Astrocyte (in vitro differentiated cells and primary cell): Measurements from ENCODE around the gene CEP20. TPM values are rescaled to one million over a fixed set of nuclear protein-coding genes. Genes with fewer than 3 reads are reported as not detected.

Experiments
- DNase-seq: peaks from one replicate; pipeline ENCODE4 v3.0.0-alpha.2; 2010; ENCODE audit warnings: low read depth
- FAIRE-seq: peaks from 2 replicates; lab custom pipeline; 2011; peaks lifted over from hg19 to GRCh38; lab: Jason Lieb, UNC
- H2AFZ ChIP-seq: 2 replicates; pipeline ENCODE4 v1.6.0; 2012; ENCODE audit warnings: low read depth, low read length, inconsistent platforms
- H3K27ac ChIP-seq: 2 replicates; pipeline ENCODE4 v1.5.1; 2011; ENCODE audit warnings: low read depth, low read length, inconsistent platforms
- H3K27me3 ChIP-seq: 2 replicates; pipeline ENCODE4 v1.6.0; 2011; ENCODE audit warnings: low read length, inconsistent platforms; ENCODE audit not compliant: insufficient read depth
- H3K36me3 ChIP-seq: 2 replicates; pipeline ENCODE4 v1.5.1; 2011; ENCODE audit warnings: low read length, inconsistent platforms; ENCODE audit not compliant: insufficient read depth
- H3K4me1 ChIP-seq: 2 replicates; pipeline ENCODE4 v1.5.1; 2011; ENCODE audit warnings: low read length, inconsistent platforms; ENCODE audit not compliant: insufficient read depth
- H3K4me2 ChIP-seq: 2 replicates; pipeline ENCODE4 v1.6.0; 2012; ENCODE audit warnings: low read length, inconsistent platforms
- H3K4me3 ChIP-seq: 2 replicates; pipeline ENCODE4 v1.5.1; 2011; ENCODE audit warnings: low read depth, mild to moderate bottlenecking, low read length, inconsistent platforms; ENCODE audit not compliant: insufficient read depth
- H3K79me2 ChIP-seq: 2 replicates; pipeline ENCODE4 v1.6.0; 2012; ENCODE audit warnings: mild to moderate bottlenecking, low read length, inconsistent platforms; ENCODE audit not compliant: insufficient read depth
- H3K9ac ChIP-seq: 2 replicates; pipeline ENCODE4 v1.6.0; 2012; ENCODE audit warnings: mild to moderate bottlenecking, low read length, inconsistent platforms
- H3K9me3 ChIP-seq: 2 replicates; pipeline ENCODE4 v1.5.1; 2012; ENCODE audit warnings: low read depth, mild to moderate bottlenecking, low read length, inconsistent platforms; ENCODE audit not compliant: insufficient read depth
- H4K20me1 ChIP-seq: 2 replicates; pipeline ENCODE4 v1.6.0; 2012; ENCODE audit warnings: low read length, inconsistent platforms; ENCODE audit not compliant: insufficient read depth
- H3K27ac Mint-ChIP-seq: one replicate; pipeline ENCODE4 v1.8.0; 2021; ENCODE audit warnings: mild to moderate bottlenecking, mixed read lengths; ENCODE audit not compliant: unreplicated experiment
- H3K27me3 Mint-ChIP-seq: one replicate; pipeline ENCODE4 v1.8.0; 2021; ENCODE audit warnings: low read depth, mixed read lengths; ENCODE audit not compliant: unreplicated experiment
- H3K36me3 Mint-ChIP-seq: one replicate; pipeline ENCODE4 v1.8.0; 2021; ENCODE audit warnings: low read depth, mixed read lengths; ENCODE audit not compliant: unreplicated experiment
- H3K4me1 Mint-ChIP-seq: one replicate; pipeline ENCODE4 v1.8.0; 2021; ENCODE audit warnings: low read depth, mixed read lengths; ENCODE audit not compliant: unreplicated experiment
- H3K4me3 Mint-ChIP-seq: one replicate; pipeline ENCODE4 v1.8.0; 2021; ENCODE audit warnings: mild to moderate bottlenecking, moderate library complexity, mixed read lengths; ENCODE audit not compliant: unreplicated experiment
- H3K9me3 Mint-ChIP-seq: one replicate; pipeline ENCODE4 v1.8.0; 2021; ENCODE audit warnings: mild to moderate bottlenecking, mixed read lengths; ENCODE audit not compliant: unreplicated experiment
- EZH2 ChIP-seq: IDR thresholded peaks from 2 replicates; pipeline ENCODE4 v1.6.1; 2012; ENCODE audit warnings: mild to moderate bottlenecking, low read length, inconsistent platforms; ENCODE audit not compliant: insufficient read depth
- total RNA-seq: library from RNA; stranded (reverse); gene quantifications from 2 replicates; pipeline ENCODE4 v1.2.1, GENCODE V29; 2021
- TF ChIP-seq, protein P1 (sequence below): IDR thresholded peaks from 2 replicates; pipeline ENCODE4 v1.5.1; 2011; ENCODE audit warnings: low read depth, mild to moderate bottlenecking, inconsistent platforms, low read length, moderate library complexity; ENCODE audit not compliant: insufficient read depth

Gene CEP20
- total RNA-seq, 1 donor from 2014 or later = 27.5 TPM

DNA sequence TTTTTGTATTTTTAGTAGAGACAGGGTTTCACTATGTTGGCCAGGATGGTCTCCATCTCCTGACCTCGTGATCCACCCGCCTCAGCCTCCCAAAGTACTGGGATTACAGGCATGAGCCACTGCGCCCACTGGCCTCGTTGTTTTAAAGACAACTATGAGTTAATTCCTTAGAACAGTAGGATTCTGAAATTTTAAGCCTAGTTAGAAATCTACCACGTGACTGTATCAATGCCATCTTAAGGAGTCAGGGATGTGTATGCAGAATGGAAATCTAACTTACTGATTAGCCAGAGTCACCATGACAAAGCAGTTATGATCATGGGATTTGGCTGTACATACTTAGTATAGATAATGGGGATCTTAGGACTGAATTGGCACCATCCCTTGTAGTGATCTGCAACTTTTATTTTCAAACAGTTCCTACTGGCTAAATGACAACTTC, 2.8 kb downstream of the CEP20 start:
- no peak for DNase-seq
- H3K27me3 ChIP-seq = no peaks in the 10 kb centered on the region
- Mint-ChIP-seq H3K4me1 (peaks cover 6% of the 10 kb centered on the region), H3K27ac (no peak overlapping the region), H3K4me3 (no peak overlapping the region), H3K9me3 (no peaks in the 10 kb centered on the region), H3K36me3 (peaks cover 7% of the 10 kb centered on the region), H3K27me3 (no peaks in the 10 kb centered on the region)
- no peak overlapping the region for H3K27ac ChIP-seq
- H2AFZ ChIP-seq = no peak overlapping the region
- H4K20me1 ChIP-seq = peaks cover 12% of the 10 kb centered on the region
- H3K9me3 ChIP-seq = no peaks in the 10 kb centered on the region
- H3K36me3 ChIP-seq = peaks cover 8% of the 10 kb centered on the region
- H3K4me3 ChIP-seq = no peak overlapping the region
- FAIRE-seq = no peak
- no peak overlapping the region for H3K9ac ChIP-seq
- no peak overlapping the region for H3K4me2 ChIP-seq
- H3K4me1 ChIP-seq = peaks cover 14% of the 10 kb centered on the region
- TF ChIP-seq, protein P1, sequence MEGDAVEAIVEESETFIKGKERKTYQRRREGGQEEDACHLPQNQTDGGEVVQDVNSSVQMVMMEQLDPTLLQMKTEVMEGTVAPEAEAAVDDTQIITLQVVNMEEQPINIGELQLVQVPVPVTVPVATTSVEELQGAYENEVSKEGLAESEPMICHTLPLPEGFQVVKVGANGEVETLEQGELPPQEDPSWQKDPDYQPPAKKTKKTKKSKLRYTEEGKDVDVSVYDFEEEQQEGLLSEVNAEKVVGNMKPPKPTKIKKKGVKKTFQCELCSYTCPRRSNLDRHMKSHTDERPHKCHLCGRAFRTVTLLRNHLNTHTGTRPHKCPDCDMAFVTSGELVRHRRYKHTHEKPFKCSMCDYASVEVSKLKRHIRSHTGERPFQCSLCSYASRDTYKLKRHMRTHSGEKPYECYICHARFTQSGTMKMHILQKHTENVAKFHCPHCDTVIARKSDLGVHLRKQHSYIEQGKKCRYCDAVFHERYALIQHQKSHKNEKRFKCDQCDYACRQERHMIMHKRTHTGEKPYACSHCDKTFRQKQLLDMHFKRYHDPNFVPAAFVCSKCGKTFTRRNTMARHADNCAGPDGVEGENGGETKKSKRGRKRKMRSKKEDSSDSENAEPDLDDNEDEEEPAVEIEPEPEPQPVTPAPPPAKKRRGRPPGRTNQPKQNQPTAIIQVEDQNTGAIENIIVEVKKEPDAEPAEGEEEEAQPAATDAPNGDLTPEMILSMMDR = no peak
- no peak for TF ChIP-seq EZH2
- H3K79me2 ChIP-seq = peaks cover 65% of the 10 kb centered on the region

DNA sequence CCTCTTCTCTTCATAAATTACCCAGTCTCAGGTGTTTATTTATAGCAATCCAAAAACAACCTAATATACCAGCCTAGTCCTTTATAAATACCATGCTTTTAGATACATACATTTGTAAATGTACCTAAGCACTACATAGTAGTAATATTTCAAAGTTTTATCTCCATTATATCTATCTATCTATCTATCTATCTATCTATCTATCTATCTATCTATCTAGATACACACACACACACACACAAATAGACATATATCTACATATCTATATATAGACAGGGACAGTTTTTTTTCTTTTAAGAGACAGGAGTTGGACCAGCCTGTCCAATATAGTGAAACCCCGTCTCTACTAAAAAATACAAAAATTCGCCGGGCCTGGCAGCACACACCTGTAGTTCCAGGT, 5.8 kb downstream of the CEP20 start:
- Histone ChIP-seq H2AFZ (no peak overlapping the region), H3K27ac (no peak overlapping the region), H3K4me3 (no peak overlapping the region), H3K79me2 (peaks cover 74% of the 10 kb centered on the region), H3K9ac (no peak overlapping the region), H3K36me3 (peaks cover 11% of the 10 kb centered on the region), H3K4me1 (peaks cover 20% of the 10 kb centered on the region), H3K27me3 (no peaks in the 10 kb centered on the region), H4K20me1 (peaks cover 12% of the 10 kb centered on the region), H3K4me2 (no peak overlapping the region), H3K9me3 (no peaks in the 10 kb centered on the region)
- FAIRE-seq (no peak), DNase-seq (no peak)
- H3K9me3 Mint-ChIP-seq = no peaks in the 10 kb centered on the region
- no peaks in the 10 kb centered on the region for H3K27me3 Mint-ChIP-seq
- H3K36me3 Mint-ChIP-seq = peaks cover 7% of the 10 kb centered on the region
- H3K4me1 Mint-ChIP-seq = peaks cover 10% of the 10 kb centered on the region
- no peak for TF ChIP-seq EZH2
- TF ChIP-seq, protein P1 = no peak
- H3K27ac Mint-ChIP-seq = no peak overlapping the region
- H3K4me3 Mint-ChIP-seq = no peak overlapping the region

DNA sequence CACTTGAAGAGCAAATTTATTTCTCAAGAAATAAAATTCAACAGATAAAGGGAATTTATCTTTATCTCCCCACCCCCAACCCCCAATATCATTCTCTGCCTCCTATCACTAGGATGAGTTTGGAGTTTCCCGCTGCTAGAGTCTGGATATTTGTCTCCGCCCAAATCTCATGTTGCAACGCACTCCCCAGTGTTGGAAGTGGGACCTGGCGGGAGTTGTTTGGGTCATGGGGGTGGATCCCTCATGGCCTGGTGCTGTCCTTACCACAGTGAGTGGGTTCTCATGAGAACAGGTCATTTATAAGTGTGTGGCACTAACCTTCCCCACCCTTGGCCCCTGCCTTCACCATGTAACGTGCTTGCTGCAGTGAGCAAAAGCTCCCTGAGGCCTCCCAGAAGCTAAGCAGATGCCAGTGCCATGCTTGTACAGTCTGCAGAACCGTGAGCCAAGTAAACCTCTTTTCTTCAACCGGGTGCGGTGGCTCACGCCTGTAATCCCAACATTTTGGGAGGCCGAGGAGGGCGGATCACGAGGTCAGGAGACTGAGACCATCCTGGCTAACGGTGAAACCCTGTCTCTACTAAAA, 6.5 kb downstream of the CEP20 start:
- TF ChIP-seq, protein P1 = no peak
- no peak for TF ChIP-seq EZH2
- Mint-ChIP-seq H3K27me3 (no peaks in the 10 kb centered on the region), H3K4me1 (peaks cover 10% of the 10 kb centered on the region), H3K4me3 (no peak overlapping the region), H3K27ac (no peak overlapping the region), H3K9me3 (no peaks in the 10 kb centered on the region), H3K36me3 (peaks cover 7% of the 10 kb centered on the region)
- Histone ChIP-seq H3K4me3 (no peak overlapping the region), H3K27me3 (no peaks in the 10 kb centered on the region), H3K4me2 (no peak overlapping the region), H3K36me3 (peaks cover 11% of the 10 kb centered on the region), H3K79me2 (peaks cover 67% of the 10 kb centered on the region), H2AFZ (no peak overlapping the region), H3K9me3 (no peaks in the 10 kb centered on the region), H4K20me1 (peaks cover 12% of the 10 kb centered on the region), H3K27ac (no peak overlapping the region), H3K4me1 (peaks cover 15% of the 10 kb centered on the region), H3K9ac (no peak overlapping the region)
- FAIRE-seq (no peak), DNase-seq (no peak)
